ENCODE results near the gene UROC1.

The UROC1 gene

GRCh38 chr3:126460381-126460780, 57.2 kb downstream of the UROC1 start:
- no peak for DNase-seq (ENCODE audit: low read depth in 2 of 2)

- DNase-seq (ENCODE audit: low read depth in 2 of 2), result no peak
These were observed 57.8 kb downstream of the UROC1 start for GRCh38 chr3:126459763-126460127.

GRCh38 chr3:126459111-126459762, 58.3 kb downstream of the UROC1 start:
- no peak for DNase-seq (ENCODE audit: low read depth in 2 of 2)

- DNase-seq (ENCODE audit: low read depth in 2 of 2), result no peak
These were observed 60.7 kb downstream of the UROC1 start for GRCh38 chr3:126456766-126457388.

- no peak for DNase-seq (ENCODE audit: low read depth in 2 of 2)
These were observed 61.4 kb downstream of the UROC1 start for GRCh38 chr3:126456211-126456610.

GRCh38 chr3:126454437-126455198, 63.0 kb downstream of the UROC1 start:
- no peak for DNase-seq (ENCODE audit: low read depth in 2 of 2)

GRCh38 chr3:126454025-126454424, 63.5 kb downstream of the UROC1 start:
- DNase-seq (ENCODE audit: low read depth in 2 of 2), result no peak

GRCh38 chr3:126452213-126452612, 65.4 kb downstream of the UROC1 start:
- no peak for DNase-seq (ENCODE audit: low read depth in 2 of 2)

GRCh38 chr3:126451511-126451910, 66.1 kb downstream of the UROC1 start:
- no peak for DNase-seq (ENCODE audit: low read depth in 2 of 2)

GRCh38 chr3:126450744-126451143, 66.8 kb downstream of the UROC1 start:
- DNase-seq (ENCODE audit: low read depth in 2 of 2), result no peak

GRCh38 chr3:126450219-126450618, 67.4 kb downstream of the UROC1 start:
- DNase-seq (ENCODE audit: low read depth in 2 of 2), result no peak

GRCh38 chr3:126449621-126450051, 67.9 kb downstream of the UROC1 start:
- no peak for DNase-seq (ENCODE audit: low read depth in 2 of 2)

GRCh38 chr3:126448893-126449180, 68.7 kb downstream of the UROC1 start:
- DNase-seq (ENCODE audit: low read depth in 2 of 2), result no peak

- no peak for DNase-seq (ENCODE audit: low read depth in 2 of 2)
These were observed 69.3 kb downstream of the UROC1 start for GRCh38 chr3:126448136-126448892.

- DNase-seq (ENCODE audit: low read depth in 2 of 2), result no peak
These were observed 70.0 kb downstream of the UROC1 start for GRCh38 chr3:126447456-126448106.

- no peak for DNase-seq (ENCODE audit: low read depth in 2 of 2)
These were observed 70.8 kb downstream of the UROC1 start for GRCh38 chr3:126446791-126447190.

- no peak for DNase-seq (ENCODE audit: low read depth in 2 of 2)
These were observed 71.3 kb downstream of the UROC1 start for GRCh38 chr3:126446301-126446700.

GRCh38 chr3:126445506-126445905, 72.1 kb downstream of the UROC1 start:
- no peak for DNase-seq (ENCODE audit: low read depth in 2 of 2)

GRCh38 chr3:126442856-126443242, 74.7 kb downstream of the UROC1 start:
- DNase-seq (ENCODE audit: low read depth in 2 of 2), result no peak

GRCh38 chr3:126442094-126442855, 75.3 kb downstream of the UROC1 start:
- DNase-seq (ENCODE audit: low read depth in 2 of 2), result no peak

GRCh38 chr3:126441256-126441880, 76.2 kb downstream of the UROC1 start:
- no peak for DNase-seq (ENCODE audit: low read depth in 2 of 2)
